Gastrocnemius medialis (tissue), 4 donors: ENCODE measurements around the gene ADCY1. TPM values are rescaled to one million over a fixed set of nuclear protein-coding genes. Genes with fewer than 3 reads are reported as not detected.

Source experiments
- ATAC-seq, 2 donors: fragments of 150-250 bp; one replicate each; pipeline ENCODE4 v1.9.1; 2016
- DNase-seq, 2 donors: peaks; one replicate each; pipeline ENCODE4 v3.0.0-alpha.2; 2019
- H3K27ac ChIP-seq, 4 donors: fragments of 200-600 bp; sonication (generic); 1 replicate in 1 of 4; 2 replicates in 3 of 4; pipeline ENCODE4 v1.5.1; 2016 to 2018; ENCODE audit warnings: mild to moderate bottlenecking in 2 of 4, moderate library complexity in 1 of 4
- H3K27me3 ChIP-seq, 3 donors: fragments of 200-600 bp; sonication (generic) in 2 of 3; 1 replicate in 1 of 3; 2 replicates in 2 of 3; pipeline versions ENCODE4 v1.5.1 to v1.6.0; 2016 to 2019; ENCODE audit warnings: mild to moderate bottlenecking in 1 of 3, moderate library complexity in 1 of 3
- H3K36me3 ChIP-seq, 2 donors: fragments of 200-600 bp; sonication (generic) in 1 of 2; one replicate each; pipeline ENCODE4 v1.5.1; 2017 to 2018
- H3K4me1 ChIP-seq, 2 donors: fragments of 200-600 bp; sonication (generic) in 1 of 2; one replicate each; pipeline ENCODE4 v1.5.1; 2016 to 2017; ENCODE audit warnings: mild to moderate bottlenecking in 2 of 2
- H3K4me3 ChIP-seq, 4 donors: fragments of 200-600 bp; sonication (generic) in 3 of 4; 1 replicate in 1 of 4; 2 replicates in 3 of 4; pipeline ENCODE4 v1.5.1; 2016 to 2019; ENCODE audit warnings: mild to moderate bottlenecking in 2 of 4
- H3K9me3 ChIP-seq, 3 donors: fragments of 200-600 bp; sonication (generic) in 2 of 3; 1 replicate in 1 of 3; 2 replicates in 2 of 3; pipeline ENCODE4 v1.5.1; 2016 to 2019
- POLR2A ChIP-seq, 2 donors: fragments of 450-650 bp; IDR thresholded peaks; one replicate each; pipeline ENCODE4 v1.6.1; 2017; ENCODE audit warnings: antibody characterized with exemption in 2 of 2, mild to moderate bottlenecking in 2 of 2, moderate library complexity in 2 of 2
- in situ Hi-C, 4 donors: fragments of 200-750 bp; cut with MboI; loops; one replicate each; pipeline versions ENCODE4 v1.15.0 to v1.8.0; 2017; ENCODE audit warnings: low sequenced_read_pairs in 4 of 4
- intact Hi-C: fragments of 100-400 bp; cut with DNase I; formaldehyde crosslinking; loops from one replicate; pipeline ENCODE4 v1.15.1; 2023; ENCODE audit warnings: low total_unique reads
- total RNA-seq, 4 donors: library from RNA; depleted of rRNA; stranded (reverse); fragments of >200 nt; gene quantifications; one replicate each; pipeline versions ENCODE4 v1.1.0 to v1.2.3, GENCODE V29; 2016
- TF ChIP-seq, protein P1 (sequence below), 5 experiments: fragments of 450-650 bp in 3 of 5; fragments of 200-600 bp in 2 of 5; sonication (generic) in 2 of 5; IDR thresholded peaks in 4 of 5; conservative IDR thresholded peaks in 1 of 5; 1 replicate in 4 of 5; 2 replicates in 1 of 5; pipeline ENCODE4 v1.5.1; 2016 to 2019; ENCODE audit warnings: antibody characterized with exemption in 5 of 5, mild to moderate bottlenecking in 3 of 5, moderate library complexity in 3 of 5

The ADCY1 gene
- total RNA-seq, 4 donors from 2014 or later, result 0.42 to 3.5 (median 1.4) TPM

DNA sequence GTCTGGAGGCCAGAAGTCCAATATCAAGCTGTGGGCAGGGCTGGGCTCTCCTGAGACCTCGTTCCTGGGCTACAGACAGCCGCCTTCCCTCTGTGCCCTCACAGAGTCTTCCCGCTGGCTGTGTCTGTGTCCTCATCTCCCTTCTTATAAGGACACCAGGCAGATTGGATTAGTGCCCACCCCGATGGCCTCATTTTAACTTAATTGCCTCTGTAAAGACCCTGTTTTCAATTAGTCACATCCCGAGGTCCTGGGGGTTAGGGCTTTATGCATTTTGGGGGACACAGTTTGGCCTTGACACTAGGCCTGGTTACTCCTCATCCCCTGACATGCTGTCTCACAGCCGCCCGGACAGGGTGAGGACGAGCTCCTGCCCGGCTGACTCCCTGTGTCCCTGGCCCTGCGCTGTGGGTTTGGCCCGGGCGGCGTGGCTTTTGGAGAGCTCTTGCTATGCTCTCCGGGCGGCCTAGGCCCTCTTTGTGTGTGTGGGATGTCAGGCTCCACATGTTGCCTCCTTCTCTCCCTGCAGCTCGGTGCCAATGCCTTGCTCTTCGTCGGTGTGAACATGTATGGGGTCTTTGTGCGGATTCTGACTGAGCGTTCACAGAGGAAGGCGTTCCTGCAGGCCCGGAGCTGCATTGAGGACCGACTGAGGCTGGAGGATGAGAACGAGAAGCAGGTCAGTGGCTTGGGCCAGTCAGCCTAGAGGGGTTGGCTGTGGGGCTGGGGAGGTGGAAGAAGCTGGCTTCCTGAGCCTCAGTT, 18.2 kb downstream of the ADCY1 start:
- H3K27me3 ChIP-seq, result no peaks in the 10 kb centered on the region
- ATAC-seq (no peak), DNase-seq (no peak)
- intact Hi-C loops, result no loop called here
- no peaks in the 10 kb centered on the region for H3K36me3 ChIP-seq
- no peak for TF ChIP-seq POLR2A (IDR thresholded peaks at IDR 0.05)
- TF ChIP-seq, protein P1, sequence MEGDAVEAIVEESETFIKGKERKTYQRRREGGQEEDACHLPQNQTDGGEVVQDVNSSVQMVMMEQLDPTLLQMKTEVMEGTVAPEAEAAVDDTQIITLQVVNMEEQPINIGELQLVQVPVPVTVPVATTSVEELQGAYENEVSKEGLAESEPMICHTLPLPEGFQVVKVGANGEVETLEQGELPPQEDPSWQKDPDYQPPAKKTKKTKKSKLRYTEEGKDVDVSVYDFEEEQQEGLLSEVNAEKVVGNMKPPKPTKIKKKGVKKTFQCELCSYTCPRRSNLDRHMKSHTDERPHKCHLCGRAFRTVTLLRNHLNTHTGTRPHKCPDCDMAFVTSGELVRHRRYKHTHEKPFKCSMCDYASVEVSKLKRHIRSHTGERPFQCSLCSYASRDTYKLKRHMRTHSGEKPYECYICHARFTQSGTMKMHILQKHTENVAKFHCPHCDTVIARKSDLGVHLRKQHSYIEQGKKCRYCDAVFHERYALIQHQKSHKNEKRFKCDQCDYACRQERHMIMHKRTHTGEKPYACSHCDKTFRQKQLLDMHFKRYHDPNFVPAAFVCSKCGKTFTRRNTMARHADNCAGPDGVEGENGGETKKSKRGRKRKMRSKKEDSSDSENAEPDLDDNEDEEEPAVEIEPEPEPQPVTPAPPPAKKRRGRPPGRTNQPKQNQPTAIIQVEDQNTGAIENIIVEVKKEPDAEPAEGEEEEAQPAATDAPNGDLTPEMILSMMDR (IDR thresholded peaks at IDR 0.05 in 4 of 5, conservative IDR thresholded peaks at IDR 0.05 in 1 of 5), result no peak
- no peak overlapping the region for H3K4me3 ChIP-seq
- in situ Hi-C loops, result no loop called here
- H3K4me1 ChIP-seq, result no peaks in the 10 kb centered on the region
- no peak overlapping the region for H3K27ac ChIP-seq
- no peaks in the 10 kb centered on the region for H3K9me3 ChIP-seq

DNA sequence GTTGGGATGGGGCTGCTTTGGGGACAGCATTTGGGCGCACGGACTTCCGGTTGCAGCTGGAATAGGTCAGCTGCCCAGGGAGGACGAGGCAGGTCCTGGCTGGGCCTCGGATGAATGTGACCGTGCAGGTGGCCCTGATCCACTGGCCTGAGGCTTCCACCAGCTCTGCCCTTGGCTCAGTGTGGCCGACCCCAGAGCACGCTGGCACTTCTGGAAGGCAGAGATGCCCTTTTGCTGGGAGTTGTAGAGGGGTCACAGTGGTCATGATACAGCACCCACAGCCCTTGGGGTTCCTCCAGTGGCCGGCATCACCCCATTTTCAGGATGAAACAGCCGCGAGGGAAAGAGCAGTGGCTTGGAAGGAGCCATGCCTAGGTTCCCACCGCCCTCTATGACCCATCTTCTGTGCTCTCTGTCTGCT, 19.0 kb downstream of the ADCY1 start:
- Histone ChIP-seq H3K4me1 (no peaks in the 10 kb centered on the region), H3K9me3 (no peaks in the 10 kb centered on the region), H3K27ac (no peak overlapping the region), H3K27me3 (no peaks in the 10 kb centered on the region), H3K4me3 (no peak overlapping the region), H3K36me3 (no peaks in the 10 kb centered on the region)
- ATAC-seq (no peak), DNase-seq (no peak)
- TF ChIP-seq POLR2A (IDR thresholded peaks at IDR 0.05), result no peak
- TF ChIP-seq, protein P1 (IDR thresholded peaks at IDR 0.05 in 4 of 5, conservative IDR thresholded peaks at IDR 0.05 in 1 of 5), result no peak
- intact Hi-C loops (no loop called here), in situ Hi-C loops (no loop called here)

- Histone ChIP-seq H3K27ac (no peak overlapping the region), H3K27me3 (no peaks in the 10 kb centered on the region), H3K9me3 (no peaks in the 10 kb centered on the region), H3K4me3 (no peak overlapping the region), H3K36me3 (no peaks in the 10 kb centered on the region), H3K4me1 (no peaks in the 10 kb centered on the region)
- in situ Hi-C loops (no loop called here), intact Hi-C loops (no loop called here)
- TF ChIP-seq, protein P1 (IDR thresholded peaks at IDR 0.05 in 4 of 5, conservative IDR thresholded peaks at IDR 0.05 in 1 of 5), result no peak
- TF ChIP-seq POLR2A (IDR thresholded peaks at IDR 0.05), result no peak
- DNase-seq (no peak), ATAC-seq (no peak)
Measured at GRCh38 chr7:45593877-45594276, 19.7 kb downstream of the ADCY1 start.

- no peak for DNase-seq
- in situ Hi-C loops (no loop called here), intact Hi-C loops (no loop called here)
- H3K36me3 ChIP-seq, result no peaks in the 10 kb centered on the region
- H3K27me3 ChIP-seq, result no peaks in the 10 kb centered on the region
- TF ChIP-seq, protein P1 (IDR thresholded peaks at IDR 0.05 in 4 of 5, conservative IDR thresholded peaks at IDR 0.05 in 1 of 5), result no peak
- no peak for TF ChIP-seq POLR2A (IDR thresholded peaks at IDR 0.05)
- no peak overlapping the region for H3K4me3 ChIP-seq
- no peaks in the 10 kb centered on the region for H3K4me1 ChIP-seq
- H3K27ac ChIP-seq, result no peak overlapping the region
- no peaks in the 10 kb centered on the region for H3K9me3 ChIP-seq
- no peak for ATAC-seq
Measured at GRCh38 chr7:45594745-45595535, 20.8 kb downstream of the ADCY1 start.
